Mucosa of rectum (tissue), 2 donors: ENCODE results near the gene MMD.
"Not testable (repeated sequence)": the region's sequence is repeated elsewhere in the genome, so short reads cannot be mapped to it uniquely, and the experiment has no call there.

Source experiments
- H3K27ac ChIP-seq, 2 donors: one replicate each; pipeline ENCODE4 v1.7.0; 2013; ENCODE audit warnings: inconsistent platforms in 2 of 2, low read depth in 2 of 2, low read length in 2 of 2
- H3K27me3 ChIP-seq, 2 donors: one replicate each; pipeline ENCODE4 v1.7.0; 2013; ENCODE audit warnings: low read length in 2 of 2; ENCODE audit not compliant: control insufficient read depth in 2 of 2, insufficient read depth in 2 of 2
- H3K36me3 ChIP-seq, 2 donors: one replicate each; pipeline ENCODE4 v1.7.0; 2013; ENCODE audit warnings: low read length in 2 of 2; ENCODE audit not compliant: control insufficient read depth in 2 of 2, insufficient read depth in 2 of 2
- H3K4me1 ChIP-seq, 2 donors: one replicate each; pipeline ENCODE4 v1.7.0; 2013; ENCODE audit warnings: low read length in 2 of 2, mild to moderate bottlenecking in 1 of 2; ENCODE audit not compliant: control insufficient read depth in 2 of 2, insufficient read depth in 2 of 2
- H3K4me3 ChIP-seq, 2 donors: one replicate each; pipeline ENCODE4 v1.7.0; 2013; ENCODE audit warnings: low read length in 2 of 2
- H3K9ac ChIP-seq, 2 donors: one replicate each; pipeline ENCODE4 v1.7.0; 2013; ENCODE audit warnings: low read length in 2 of 2, low read depth in 1 of 2, mild to moderate bottlenecking in 1 of 2
- H3K9me3 ChIP-seq, 2 donors: one replicate each; pipeline ENCODE4 v1.7.0; 2013; ENCODE audit warnings: low read length in 2 of 2; ENCODE audit not compliant: control insufficient read depth in 2 of 2
- donor health status: healthy.
- donor health status: Normal muscosa, but diverticular disease.

The MMD gene

DNA sequence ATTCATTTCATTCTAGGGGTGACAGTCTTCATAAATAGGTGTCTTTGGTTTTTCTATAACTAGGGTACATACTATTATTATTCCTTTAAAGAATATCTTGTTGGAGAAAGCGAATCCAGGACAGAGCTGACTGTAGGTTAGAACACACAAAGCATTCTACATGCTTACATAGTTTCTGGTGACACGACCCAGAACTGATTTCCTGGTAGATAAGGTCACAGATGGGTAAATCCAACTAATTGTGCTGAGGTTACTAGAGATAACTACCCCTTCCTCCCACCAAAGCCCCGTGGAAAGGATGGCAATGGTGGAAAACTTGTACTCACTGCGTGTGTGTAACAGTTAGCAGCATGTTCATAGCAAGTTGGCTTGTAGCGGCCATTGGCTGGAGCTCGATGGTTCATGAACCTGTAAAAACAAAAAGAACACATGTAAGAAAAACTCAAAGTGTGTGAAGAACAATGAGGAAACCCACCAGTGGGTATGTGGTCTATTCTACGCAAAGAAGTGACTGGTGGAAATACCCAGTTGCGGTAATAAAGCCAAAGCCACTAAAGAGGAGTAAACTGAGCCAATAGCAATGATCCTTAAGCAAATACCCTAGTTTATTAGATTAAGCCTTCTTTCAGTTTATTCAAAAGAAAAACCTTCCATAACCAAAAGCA, 7.7 kb downstream of the MMD start:
- Histone ChIP-seq H3K4me3 (no peak overlapping the region), H3K9ac (no peak overlapping the region), H3K9me3 (no peaks in the 10 kb centered on the region), H3K27me3 (no peaks in the 10 kb centered on the region), H3K36me3 (peaks cover 22 to 37% of the 10 kb centered on the region in 2 donors), H3K4me1 (no peaks in the 10 kb centered on the region), H3K27ac (no peak overlapping the region)

DNA sequence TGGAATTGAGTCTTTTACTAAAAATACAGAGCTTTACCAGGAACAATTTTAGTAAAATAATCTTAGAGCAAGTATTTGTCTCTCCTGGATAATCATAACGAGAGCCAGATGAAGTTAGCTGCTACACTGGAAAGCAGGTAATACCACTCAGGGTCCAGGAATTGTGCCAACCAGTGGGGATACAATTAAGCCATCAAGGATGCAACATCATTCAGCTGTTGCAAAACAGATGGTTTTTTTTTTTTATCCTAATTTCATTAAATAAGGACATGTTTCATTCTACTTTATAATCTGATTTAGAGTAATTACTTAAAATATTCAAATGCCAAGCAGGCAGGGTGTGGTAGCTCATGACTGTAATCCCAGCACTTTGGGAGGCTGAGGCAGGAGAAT, 10.2 kb downstream of the MMD start:
- Histone ChIP-seq H3K27ac (no peak overlapping the region), H3K9ac (no peak overlapping the region), H3K4me3 (no peak overlapping the region), H3K36me3 (peaks cover 22 to 53% of the 10 kb centered on the region in 2 donors), H3K4me1 (no peaks in the 10 kb centered on the region), H3K27me3 (no peaks in the 10 kb centered on the region), H3K9me3 (no peaks in the 10 kb centered on the region)

DNA sequence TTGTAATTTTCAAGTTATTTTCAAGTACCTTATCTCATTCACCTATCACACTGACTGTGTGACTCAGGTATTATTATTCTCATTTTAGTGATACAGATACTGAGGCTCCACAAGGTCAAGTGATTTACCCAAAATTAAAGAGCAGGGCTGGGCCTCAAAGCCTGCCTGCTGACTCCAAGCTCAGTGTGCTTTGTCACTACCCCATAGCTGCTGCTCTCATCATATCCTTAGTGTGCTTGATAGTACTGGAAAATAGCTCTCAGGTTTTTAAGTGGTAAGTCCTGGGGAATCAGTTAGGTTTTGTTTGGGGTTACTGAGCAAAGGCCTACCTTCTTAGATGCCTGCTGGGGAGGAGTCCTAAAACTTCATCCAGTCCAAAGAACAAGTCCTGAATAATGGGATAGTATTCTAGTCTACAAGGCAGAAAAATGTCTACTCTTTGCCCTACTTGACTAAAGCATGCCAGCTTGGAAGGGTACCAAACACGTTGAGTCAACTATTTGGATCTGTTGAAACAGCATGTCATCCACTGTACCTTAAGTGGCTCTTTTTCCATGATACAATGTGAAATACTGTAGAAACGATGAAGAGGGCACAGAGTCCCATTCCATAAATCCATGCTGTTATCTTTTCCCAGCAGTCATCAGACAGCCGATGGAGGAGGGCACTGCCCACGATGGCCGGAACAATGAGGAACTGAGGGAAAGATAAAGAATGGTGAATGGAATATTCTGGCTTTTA, 10.7 kb downstream of the MMD start:
- H3K4me1 ChIP-seq = no peaks in the 10 kb centered on the region
- no peaks in the 10 kb centered on the region for H3K27me3 ChIP-seq
- H3K27ac ChIP-seq = no peak overlapping the region
- H3K4me3 ChIP-seq = no peak overlapping the region
- H3K9ac ChIP-seq = no peak overlapping the region
- no peaks in the 10 kb centered on the region for H3K9me3 ChIP-seq
- peaks cover 22 to 55% of the 10 kb centered on the region in 2 donors for H3K36me3 ChIP-seq

DNA sequence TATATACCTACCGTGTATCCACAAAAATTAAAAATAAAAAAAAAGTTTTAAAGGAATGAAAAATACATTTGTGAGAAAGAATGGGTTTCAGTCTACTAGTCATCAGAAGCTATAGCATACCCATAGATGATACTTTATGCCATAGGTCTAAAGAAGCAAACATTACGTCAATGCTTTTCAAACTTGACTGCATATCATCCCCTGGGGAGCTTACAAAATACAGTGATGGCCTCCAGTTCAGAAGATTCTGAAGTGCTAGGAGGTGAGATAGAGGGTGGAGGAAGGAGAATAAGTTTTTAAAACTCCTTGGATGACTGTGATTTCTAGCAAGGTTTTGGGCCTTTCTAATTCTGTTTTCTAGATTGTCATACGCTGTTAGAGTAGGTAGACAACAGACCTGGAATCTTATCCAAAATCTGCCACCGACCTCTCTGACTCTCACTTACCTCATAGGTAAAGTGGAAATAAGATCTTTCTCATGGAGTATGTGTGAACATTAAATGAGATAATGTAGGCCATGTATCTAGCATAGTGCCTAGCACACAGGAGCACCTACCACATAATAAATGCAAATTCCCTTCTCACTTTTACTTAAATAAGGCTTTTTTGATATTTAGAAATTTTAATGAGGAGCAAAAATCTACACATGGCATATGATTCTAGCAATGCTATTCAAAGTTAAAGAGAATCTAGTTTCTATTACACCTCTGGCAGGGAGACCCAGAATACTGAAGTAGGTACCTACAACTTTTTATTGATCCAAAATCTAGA, 12.4 kb downstream of the MMD start:
- Histone ChIP-seq H3K4me3 (no peak overlapping the region), H3K4me1 (no peaks in the 10 kb centered on the region), H3K36me3 (peaks cover 27 to 55% of the 10 kb centered on the region in 2 donors), H3K27me3 (no peaks in the 10 kb centered on the region), H3K9ac (no peak overlapping the region), H3K9me3 (no peaks in the 10 kb centered on the region), H3K27ac (no peak overlapping the region)

DNA sequence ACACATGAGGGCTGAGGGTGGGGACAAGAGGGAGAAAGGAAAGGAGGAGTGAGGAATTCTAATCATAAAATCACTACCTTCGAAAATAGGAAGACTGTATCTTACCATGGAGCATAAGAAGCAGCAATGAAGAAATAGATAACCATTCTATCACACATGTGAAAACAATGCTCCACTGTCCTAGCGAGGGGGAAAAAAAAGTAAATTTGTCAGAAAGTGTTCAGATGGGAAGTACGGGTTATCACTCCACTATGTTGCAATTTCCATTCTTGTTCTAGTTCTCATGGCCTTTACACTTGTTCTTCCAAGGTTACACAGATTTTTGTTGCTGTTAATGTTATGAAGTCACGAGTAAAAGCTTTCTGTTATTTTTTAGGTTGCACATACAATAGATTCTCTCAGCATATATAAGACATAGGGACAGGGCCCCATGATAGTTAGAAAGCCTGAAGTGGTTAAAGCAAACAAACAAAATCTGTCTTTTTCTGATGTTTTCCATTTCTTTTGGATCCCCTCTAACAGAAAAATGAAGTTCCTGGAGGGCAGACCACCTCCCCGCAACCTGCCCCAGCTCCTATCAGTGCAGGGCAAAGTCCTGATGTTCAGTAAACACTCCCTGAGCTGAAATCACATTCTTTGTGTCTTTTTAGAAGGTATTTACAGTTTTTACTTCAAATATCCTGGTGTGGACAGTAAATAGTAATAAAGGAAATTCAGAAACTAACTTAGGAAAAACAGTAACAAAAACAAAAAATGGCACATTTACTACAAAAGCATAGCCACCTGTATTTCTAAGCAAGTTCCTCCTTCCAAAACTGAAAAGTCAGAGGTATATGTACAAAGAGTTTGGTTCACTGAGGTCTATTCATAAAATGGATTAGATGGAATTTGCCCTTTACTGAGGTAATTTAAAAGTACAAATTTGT, 13.7 kb downstream of the MMD start:
- Histone ChIP-seq H3K9ac (no peak overlapping the region), H3K36me3 (peaks cover 26 to 45% of the 10 kb centered on the region in 2 donors), H3K27ac (no peak overlapping the region), H3K9me3 (no peaks in the 10 kb centered on the region), H3K4me3 (no peak overlapping the region), H3K4me1 (no peaks in the 10 kb centered on the region), H3K27me3 (no peaks in the 10 kb centered on the region)

DNA sequence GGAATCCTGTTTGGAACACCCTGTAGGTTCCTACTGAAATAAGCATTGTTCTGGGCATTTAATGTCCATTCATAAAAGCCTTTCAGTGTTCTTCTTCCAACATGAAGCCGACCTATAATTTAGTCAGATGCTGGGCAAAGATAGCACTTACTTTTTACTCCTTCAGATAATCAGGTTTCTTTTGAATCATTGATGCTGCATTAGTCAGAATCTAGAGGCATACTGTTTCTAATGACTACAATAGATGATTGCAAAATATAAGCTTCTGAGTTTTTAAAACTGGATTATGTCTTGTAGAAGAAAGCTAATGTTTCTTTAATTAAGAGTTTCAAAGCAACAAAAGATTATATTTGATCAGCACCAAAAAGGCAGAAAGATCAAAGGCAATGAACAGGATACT, 16.0 kb downstream of the MMD start:
- H3K4me1 ChIP-seq = no peaks in the 10 kb centered on the region
- no peak overlapping the region for H3K27ac ChIP-seq
- H3K4me3 ChIP-seq = no peak overlapping the region
- H3K27me3 ChIP-seq = no peaks in the 10 kb centered on the region
- no peaks in the 10 kb centered on the region for H3K9me3 ChIP-seq
- no peak overlapping the region for H3K9ac ChIP-seq
- peaks cover 19 to 39% of the 10 kb centered on the region in 2 donors for H3K36me3 ChIP-seq

DNA sequence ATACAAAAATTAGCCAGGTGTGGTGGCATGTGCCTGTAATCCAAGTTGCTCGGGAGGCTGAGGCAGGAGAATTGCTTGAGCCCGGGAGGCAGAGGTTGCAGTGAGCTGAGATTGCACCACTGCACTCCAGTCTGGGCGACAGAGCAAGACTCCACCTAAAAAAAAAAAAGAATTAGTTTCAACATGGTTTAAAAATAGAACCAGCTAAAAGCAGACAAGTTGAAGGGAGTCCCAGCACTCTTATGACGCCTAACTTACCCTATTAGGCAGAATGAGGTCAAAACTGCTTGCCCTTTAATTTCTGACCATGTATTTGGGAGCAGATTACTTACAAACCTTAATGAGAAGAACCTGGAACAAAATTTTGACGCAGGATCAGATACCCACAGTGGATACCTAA, 17.4 kb downstream of the MMD start:
- not testable (repeated sequence) for H3K9ac ChIP-seq, H3K9me3 ChIP-seq, H3K27ac ChIP-seq, H3K27me3 ChIP-seq, H3K4me3 ChIP-seq, H3K4me1 ChIP-seq
- H3K36me3 ChIP-seq = peaks cover 7 to 33% of the 10 kb centered on the region in 2 donors

DNA sequence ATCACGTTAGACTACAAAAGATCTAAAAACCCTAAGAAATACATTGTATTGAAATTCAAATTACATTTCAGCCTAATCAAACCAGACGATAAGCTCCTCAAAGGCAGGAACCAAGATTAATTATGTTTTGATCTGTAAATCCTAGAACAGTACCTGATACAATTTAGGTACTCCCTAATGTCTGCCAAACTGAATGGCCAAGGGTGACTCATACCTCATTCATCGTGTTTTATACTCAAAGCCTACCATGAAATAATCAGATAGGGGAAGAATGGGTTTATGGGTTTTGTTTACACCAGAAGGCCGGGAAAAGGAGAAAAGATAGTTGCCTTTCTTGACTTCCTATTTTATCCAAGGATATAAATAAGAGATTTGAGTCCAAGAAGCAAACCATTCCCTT, 19.3 kb downstream of the MMD start:
- Histone ChIP-seq H3K4me1 (no peaks in the 10 kb centered on the region), H3K27me3 (no peaks in the 10 kb centered on the region), H3K27ac (no peak overlapping the region), H3K4me3 (peak overlapping the region in 1 of 2 donors; percentile 21), H3K9me3 (no peaks in the 10 kb centered on the region), H3K9ac (no peak overlapping the region), H3K36me3 (peaks cover 7 to 23% of the 10 kb centered on the region in 2 donors)

DNA sequence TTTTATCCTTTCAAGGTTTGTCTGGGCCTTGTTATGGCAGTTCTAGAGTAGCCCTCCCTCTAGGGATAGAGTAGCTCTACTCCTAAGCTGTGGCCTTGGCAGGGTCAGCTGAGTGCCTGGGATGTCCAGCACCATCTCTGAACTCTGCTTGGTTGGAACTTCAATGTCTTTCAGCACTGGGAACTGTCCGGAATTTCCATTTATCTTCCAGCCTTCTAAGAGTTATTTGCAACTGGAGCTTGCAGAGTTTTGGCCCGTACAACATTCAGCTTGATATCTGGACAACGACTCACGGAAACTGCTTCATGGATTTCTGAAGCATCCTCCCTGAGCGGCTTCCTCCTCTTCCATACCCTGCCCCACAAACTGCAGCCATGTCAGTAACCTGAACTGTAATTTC, 22.9 kb downstream of the MMD start:
- Histone ChIP-seq H3K36me3 (peaks cover 0 to 20% of the 10 kb centered on the region in 2 donors), H3K9ac (no peak overlapping the region), H3K4me1 (peaks cover 5 to 9% of the 10 kb centered on the region in 2 donors), H3K27ac (no peak overlapping the region), H3K27me3 (no peaks in the 10 kb centered on the region), H3K4me3 (no peak overlapping the region), H3K9me3 (no peaks in the 10 kb centered on the region)
